Fibroblast of skin of left quadriceps (primary cell): ENCODE data around the gene SLC9A8.
A peak's percentile ranks its signal among the peaks of the same experiment; 100 is the strongest.
"Not testable (repeated sequence)": the region's sequence is repeated elsewhere in the genome, so short reads cannot be mapped to it uniquely, and the experiment has no call there.

ENCODE experiments used
- DNase-seq, 2 experiments: peaks; one replicate each; pipeline ENCODE4 v3.0.0-alpha.2; 2013; ENCODE audit warnings: low read depth in 2 of 2

Gene SLC9A8, protein sequence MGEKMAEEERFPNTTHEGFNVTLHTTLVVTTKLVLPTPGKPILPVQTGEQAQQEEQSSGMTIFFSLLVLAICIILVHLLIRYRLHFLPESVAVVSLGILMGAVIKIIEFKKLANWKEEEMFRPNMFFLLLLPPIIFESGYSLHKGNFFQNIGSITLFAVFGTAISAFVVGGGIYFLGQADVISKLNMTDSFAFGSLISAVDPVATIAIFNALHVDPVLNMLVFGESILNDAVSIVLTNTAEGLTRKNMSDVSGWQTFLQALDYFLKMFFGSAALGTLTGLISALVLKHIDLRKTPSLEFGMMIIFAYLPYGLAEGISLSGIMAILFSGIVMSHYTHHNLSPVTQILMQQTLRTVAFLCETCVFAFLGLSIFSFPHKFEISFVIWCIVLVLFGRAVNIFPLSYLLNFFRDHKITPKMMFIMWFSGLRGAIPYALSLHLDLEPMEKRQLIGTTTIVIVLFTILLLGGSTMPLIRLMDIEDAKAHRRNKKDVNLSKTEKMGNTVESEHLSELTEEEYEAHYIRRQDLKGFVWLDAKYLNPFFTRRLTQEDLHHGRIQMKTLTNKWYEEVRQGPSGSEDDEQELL

DNA sequence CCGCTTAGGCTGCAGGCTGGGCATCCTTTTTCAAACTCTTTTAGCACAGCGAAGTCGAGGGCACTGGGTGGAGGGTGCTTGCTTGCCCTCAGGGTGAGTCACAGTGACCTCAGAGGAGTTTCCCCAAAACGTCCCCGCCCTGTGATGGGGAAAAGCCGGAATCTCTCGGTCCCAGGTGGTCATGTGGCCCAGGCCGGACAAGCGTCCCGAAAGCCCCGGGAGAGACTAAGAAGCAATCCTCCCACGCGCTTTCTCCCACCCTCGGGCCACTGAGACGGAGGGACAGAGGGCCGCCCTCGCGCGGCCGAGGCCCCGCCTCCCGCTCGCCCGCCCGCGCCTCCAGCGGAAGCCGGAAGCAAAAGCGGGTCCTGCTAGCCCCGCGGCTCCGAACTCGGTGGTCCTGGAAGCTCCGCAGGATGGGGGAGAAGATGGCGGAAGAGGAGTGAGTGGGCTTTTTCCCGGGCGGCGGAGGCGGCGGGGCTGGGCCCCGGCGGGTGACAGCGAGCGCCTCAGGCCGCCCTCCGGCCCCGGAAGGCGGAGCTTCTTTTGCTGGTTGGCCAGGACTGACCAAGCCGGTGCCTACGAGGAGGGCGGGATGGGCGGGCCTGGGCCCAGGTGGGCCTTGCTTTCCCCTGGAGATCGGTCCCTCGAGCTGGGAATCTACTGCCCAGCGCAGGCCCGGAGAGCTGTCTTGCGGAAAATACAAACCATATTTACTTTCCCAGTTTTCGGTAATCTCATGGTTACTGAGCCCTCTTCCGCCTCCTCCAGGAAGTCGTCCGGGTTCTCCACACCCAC is at the start of gene SLC9A8:
Gene SLC9A8, plus strand, starts transcription at position 322 of the 798 bp plus-strand sequence. Its CDS starts 95 bp downstream, at position 417.
- peak; percentile 61 to 63 for DNase-seq

DNA sequence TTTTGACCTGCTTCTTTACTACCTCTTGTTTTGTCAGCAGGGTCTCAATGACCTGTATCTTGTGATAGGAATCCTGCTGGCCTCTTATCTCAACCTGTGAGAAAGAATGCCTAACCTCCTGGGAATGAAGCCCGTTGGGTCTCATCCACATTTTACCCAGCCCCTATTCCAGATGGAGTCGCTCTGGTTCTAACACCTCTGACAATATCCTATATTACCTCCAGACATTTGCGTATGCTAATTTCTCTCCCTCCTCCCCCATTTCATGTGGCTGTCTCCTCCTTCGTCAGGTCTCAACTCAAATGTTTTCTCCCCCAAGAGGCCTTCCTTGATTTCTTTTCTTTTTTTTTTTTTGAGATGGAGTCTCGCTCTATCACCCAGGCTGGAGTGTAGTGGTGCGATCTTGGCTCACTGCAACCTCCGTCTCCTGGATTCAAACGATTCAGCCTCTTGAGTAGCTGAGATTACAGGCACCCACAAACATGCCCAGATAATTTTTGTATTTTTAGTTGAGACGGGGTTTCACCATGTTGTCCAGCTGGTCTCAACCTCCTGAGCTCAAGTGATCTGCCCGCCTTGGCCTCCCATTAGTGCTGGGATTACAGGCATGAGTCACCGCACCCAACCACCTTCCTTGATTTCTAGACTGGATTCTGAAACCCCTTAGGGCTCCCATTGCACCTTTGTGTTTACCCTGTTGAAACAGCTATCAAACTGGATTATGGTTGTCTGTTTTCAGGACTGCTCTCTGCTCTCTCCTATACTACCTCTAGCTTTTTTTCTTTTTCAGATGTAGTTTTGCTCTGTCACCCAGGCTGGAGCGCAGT is 49.5 kb upstream of the SLC9A8 start:
- DNase-seq, result no peak

DNA sequence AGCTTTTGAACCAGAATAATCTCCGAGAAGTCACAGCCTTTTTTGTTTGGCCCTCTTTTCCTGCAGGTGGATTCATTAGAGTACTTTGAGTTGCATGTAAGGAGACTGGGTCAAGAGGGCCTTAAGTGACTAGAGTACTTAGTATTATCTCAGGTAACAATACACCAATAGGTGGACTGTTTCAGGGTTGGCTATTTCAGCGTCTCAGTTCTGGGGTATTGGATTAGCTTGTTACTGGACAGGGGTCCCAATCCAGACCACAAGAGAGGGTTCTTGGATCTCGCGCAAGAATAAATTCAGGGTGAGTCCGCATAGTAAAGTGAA is 47.3 kb upstream of the SLC9A8 start:
- no peak for DNase-seq

DNA sequence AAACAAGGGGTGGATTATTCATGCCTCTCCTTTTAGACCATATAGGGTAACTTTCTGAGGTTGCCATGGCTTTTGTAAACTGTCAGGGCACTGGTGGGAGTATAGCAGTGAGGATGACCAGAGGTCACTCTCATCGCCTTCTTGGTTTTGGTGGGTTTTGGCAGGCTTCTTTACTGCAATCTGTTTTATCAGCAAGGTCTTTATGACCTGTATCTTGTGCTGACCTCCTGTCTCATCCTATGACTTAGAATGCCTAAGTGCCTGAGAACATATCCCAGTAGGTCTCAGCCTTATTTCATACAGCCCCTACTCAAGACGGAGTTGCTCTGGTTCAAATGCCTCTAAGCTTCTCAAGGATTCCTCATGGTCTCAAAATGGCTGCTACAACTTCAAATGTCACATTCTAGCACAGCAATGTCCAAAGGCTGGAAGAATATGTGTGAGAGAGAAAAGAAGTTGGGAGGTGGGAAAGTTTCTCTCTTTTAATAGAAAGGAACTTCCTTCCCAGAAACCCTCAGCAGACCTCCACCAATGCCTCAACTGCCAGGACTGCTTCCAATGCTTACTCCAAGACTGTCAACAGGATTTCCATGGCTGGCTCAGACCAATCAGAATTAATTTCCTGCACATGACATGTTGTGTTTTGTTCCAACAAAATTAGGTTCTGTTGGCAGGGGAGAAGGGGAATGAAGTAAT is 46.6 kb upstream of the SLC9A8 start:
- no peak for DNase-seq

DNA sequence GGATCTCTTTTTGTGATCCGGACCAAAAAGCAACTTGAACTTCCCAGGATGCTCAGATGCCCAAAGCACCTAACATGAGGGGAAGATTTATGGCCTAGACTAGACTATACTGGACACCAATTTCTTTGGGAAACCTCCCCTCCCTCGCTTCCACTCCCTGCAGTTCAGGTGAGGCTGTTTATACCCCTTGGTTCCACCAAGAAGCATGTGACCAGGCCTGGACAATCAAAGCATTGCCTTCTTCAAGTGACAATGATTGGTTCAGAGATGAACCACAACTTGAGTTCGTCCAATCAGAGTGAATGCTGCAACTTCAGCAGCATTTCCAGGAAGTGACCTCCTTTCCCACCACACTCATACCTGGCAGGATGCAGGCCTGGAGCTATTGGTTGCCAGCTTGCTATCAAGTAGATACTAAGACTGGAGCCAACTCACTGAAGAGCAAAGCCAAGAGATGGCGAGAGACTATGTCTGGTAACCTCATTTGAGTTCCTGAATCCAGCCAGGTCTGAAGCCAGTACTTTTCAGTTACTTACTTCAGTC is 45.6 kb upstream of the SLC9A8 start:
- no peak for DNase-seq

DNA sequence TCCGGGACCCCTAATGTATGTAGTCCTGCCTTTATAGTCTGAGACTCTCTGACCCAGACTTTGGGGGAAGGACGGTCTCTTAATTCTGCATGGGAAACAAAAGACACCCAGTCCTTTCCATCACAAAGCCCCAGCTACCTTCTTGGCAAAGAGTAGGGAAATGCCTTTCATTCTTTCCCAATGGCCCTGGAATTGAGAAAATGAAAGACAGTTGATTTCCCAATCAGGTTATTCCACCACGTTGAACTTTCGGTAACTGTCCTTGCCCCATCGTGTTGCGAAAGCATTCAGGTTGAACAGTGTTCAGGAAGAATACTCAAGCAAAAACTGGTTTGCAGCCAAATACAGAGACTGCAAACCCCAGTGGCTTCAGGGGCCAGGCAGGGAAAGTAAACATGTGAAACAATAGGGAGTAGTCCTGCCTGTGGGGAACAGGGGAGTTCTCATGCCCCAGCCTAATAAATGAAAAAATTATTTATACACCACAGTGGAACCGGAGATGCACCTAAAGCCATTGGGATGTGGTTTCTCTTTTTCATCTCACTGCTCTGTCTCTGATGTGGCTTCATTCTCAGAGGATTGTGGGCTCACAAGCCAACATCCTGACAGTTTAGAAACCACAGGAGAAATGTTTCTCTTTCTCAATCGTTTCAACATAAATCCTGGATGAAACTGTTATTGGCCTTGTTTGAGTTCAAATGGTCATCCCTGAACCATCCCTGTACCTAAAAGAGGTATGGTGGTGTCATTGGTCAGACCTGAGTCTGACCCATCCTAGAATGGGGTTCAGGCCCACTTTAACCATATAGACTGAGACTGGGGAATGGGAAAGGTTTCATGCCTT is 44.2 kb upstream of the SLC9A8 start:
- peak; percentile 91 for DNase-seq

DNA sequence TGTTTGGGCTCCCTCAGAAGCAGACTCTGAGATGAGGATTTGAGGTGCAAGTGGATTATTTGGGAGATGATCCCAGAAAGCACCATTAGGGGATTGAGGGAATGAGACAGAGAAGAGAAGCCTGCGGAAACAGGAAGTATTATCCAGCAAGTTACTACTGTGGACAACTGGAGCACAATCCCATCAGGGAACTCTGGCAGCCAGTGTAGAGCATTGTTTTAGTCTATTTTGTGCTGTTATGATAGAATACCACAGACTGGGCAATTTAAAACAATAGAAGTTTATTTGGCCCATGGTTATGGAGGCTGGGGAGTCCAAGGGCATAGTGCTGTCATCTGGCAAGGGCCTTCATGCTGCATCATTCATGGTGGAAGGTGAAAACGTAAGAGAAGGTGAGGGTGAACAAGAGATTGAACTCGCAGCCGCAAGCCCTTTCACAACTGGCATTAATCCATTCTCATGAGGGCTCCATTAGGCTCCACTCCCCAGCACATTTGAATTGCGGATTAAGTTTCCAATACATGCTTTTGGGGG is 43.5 kb upstream of the SLC9A8 start:
- no peak for DNase-seq

DNA sequence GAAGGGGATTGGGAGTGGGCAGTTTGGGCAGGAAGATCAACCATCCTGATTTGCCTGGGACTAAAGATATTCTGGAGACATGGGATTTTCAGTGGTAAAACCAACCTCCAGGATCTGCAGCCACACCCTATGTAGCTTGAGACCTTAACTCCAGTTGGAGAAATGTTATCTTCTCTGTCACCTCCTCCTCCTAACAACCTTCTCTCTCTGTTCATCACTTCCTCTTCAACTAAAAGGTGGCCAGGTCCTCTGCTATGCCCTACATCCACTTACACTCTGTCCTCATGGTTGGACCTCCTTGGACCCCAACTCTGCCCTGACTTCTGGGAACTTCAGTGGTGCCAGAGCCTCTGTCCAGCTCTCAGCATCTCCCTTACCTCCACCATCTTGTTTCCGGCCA is 42.0 kb upstream of the SLC9A8 start:
- no peak for DNase-seq

DNA sequence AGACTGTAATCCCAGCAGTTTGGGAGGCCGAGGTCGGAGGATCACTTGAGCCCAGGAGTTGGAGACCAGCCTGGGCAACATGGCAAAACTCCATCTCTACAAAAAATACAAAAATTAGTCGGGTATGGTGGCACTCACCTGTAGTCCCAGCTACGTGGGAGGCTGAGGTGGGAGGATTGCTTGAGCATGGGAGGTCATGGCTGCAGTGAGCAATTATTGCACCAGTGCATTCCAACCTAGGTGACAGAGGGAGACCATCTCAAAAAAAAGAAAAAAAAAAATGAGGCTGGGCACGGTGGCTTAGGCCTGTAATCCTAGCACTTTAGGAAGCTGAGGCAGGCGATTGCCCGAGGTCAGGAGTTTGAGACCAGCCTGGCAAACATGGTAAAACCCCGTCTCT is 38.4 kb upstream of the SLC9A8 start:
- DNase-seq, result not testable (repeated sequence)

DNA sequence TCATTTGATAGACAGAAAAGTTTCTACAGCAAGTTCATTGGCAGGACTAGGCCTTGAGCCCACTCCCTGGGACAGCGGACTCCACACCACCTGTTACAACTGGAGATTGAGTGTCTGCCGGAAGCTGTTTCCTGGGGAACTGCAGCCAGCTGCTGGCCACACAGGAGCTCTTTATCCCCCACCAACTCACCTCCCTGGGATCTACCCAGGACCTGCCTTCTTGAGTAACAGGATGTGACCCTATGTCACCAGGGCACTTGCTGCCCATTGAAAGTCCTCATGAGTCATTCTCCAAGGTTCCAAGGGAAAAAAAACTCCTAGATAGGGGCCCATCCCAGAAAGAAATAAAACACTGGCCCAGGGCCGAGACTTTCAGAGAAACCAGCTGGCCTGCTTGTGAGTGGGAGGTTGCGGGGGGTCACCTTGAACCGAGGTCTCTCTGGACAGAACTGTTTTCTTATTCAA is 37.4 kb upstream of the SLC9A8 start:
- no peak for DNase-seq

DNA sequence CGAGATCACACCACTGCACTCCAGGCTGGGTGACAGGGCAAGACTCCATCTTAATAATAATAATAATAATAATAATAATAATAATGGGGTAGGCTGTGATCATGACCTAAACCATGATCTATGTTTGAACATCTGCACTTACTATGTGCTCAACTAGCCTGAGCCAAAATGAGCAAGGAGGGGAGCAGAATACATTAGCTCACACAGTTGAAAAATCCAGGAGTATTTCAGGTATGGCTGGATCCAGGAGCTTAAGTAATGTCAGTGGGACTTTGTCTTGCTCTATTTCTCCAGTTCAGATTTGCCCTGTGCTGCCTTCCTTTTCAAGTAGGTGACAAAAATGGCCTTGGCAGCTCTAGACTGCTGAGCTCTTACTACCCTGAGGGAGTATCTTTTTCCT is 32.7 kb upstream of the SLC9A8 start:
- no peak for DNase-seq

DNA sequence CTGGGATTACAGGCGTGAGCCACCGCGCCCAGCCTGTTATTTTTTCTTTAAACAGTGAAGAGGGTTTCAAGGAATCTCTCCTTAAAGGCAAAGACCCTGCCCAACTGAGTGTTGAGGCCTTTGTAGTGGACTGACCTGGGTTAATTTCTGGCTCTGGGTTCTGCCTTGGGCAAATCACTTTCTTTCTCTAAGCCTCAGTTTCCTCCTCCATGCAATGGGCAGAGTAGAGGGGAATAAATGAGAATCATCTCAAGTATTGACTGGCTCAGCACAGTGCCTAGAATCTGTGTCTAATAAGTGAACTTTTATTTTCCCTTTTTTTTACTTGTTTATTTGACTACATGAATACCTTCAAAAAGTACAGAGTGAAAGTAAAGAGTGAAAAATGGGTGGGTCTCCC is 31.0 kb upstream of the SLC9A8 start:
- DNase-seq, result no peak

DNA sequence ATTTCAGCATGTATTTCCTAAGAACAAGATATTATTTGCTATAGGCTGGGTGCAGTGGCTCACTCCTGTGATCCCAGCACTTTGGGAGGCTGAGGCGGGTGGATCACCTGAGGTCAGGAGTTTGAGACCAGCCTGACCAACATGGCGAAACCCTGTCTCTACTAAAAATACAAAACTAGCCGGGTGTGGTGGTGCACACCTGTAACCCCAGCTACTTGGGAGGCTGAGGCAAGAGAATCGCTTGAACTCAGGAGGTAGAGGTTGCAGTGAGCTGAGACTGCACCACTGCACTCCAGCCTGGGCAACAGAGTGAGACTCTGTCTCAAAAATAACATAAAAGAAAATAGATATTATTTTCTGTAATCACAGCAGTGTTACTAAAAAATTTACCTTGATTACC is 30.2 kb upstream of the SLC9A8 start:
- DNase-seq, result not testable (repeated sequence)

DNA sequence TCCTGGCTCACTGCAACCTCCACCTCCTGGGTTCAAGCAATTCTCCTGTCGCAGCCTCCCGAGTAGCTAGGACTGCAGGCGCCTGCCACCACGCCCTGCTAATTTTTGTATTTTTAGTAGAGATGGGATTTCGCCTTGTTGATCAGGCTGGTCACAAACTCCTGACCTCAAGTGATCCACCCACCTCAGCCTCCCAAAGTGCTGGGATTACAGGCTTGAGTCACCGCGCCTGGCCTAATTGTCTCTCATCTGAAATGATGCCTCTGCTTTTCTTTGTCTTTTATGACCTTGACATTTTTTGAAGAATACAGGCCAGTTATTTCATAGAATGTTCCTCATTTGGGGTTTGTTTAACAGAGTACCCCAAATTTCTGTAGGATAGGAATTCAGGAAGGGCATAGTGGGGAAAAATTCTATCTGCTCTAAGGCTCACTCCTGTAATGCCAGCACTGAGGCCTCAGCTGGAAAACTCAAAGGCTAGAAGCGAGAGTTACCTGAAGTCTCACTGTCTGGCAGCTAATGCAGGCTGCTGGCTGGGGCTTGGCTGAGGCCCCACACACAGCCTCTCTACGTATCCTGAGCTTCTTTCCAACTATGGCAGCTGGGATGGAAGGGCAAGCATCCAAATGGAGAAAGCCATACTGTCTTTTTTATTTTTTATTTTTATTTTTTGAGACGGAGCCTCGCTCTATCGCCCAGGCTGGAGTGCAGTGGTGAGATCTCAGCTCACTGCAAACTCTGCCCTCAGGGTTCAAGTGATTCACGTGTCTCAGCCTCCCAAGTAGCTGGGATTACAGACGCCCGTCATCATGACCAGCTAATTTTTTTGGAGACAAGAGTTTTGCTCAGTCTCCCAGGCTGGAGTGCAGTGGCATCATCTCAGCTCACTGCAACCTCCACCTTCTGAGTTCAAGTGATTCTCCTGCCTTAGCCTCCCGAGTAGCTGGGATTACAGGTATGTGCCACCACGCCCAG is 29.3 kb upstream of the SLC9A8 start:
- DNase-seq, result not testable (repeated sequence)

DNA sequence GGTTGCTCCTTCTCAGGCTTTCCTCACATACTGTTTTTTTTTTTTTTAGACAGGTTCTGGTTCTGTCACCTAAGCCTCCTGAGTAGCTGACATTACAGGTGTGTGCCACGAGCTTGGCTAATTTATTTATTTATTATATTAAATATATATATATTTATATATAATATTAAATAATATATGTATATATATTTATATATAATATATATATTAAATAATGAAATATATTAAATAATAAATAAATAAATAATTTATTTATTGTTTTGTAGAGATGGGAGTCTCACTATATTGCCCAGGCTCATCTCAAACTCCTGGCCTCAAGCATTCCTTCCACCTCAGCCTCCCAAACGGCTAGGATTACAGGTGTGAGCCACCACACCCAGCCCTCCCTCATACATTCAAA is 28.3 kb upstream of the SLC9A8 start:
- DNase-seq, result no peak

DNA sequence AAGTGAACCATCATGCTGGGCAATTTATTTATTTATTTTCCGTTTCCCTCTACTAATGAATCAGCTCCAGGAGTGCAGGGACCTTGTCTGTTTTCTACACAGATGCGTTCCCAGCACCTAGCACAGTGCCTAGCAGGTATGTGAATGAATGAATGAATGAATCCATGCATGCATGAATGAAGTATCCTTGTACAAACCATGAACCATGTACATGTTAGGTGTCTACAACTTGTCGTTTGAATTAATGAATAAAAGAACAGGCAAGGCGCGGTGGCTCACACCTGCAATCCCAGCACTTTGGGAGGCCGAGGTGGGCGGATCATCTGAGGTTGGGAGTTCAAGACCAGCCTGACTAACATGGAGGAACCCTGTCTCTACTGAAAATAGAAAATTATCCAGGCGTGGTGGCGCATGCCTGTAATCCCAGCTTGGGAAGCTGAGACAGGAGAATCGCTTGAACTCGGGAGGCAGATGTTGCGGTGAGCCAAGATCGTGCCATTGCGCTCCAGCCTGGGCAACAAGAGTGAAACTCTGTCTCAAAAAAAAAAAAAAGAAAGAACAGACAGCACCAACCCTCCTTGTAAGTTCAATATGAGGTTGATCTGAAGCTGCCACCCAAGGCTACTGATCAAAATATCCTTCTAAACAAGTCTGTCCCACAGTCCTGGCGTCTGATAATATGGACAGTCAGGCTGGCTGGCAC is 27.3 kb upstream of the SLC9A8 start:
- DNase-seq, result no peak

DNA sequence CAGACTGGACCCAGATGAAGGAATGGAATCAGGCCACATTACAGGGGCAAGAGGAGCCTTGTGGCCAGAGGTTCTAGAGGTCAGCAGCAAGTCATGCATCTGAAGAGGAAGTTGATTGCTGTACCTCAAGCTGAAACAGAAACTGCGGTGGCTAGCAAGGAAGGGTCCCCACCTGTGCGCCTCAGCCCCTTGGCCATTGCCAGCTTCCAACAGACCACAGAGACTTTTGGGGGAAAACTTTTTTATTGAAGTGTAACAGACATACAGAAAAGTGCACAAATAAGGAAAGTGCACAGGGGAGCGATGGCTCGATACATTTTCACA is 26.8 kb upstream of the SLC9A8 start:
- no peak for DNase-seq

DNA sequence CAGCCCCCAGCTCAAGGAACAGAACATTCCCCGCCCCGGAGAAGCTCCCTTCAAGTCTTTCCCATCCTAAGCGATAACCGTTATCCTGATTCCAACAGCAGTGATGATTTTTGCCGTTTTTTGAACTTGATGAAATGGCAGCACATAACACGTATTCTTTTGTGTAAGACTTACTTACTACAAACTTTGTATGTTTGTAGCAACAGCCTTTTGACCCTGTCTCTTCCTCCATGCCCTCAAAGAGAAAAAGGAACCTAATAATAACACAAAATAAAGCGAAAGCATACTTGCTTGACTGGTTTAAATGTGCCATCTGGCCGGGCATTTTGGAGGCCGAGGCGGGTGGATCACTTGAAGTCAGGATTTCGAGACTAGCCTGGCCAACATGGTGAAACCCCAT is 26.4 kb upstream of the SLC9A8 start:
- no peak for DNase-seq
